HG02970 (cell line): ENCODE data around the gene PRDM15.

ENCODE experiments used
- ATAC-seq: cut with Tn5 transposase; IDR thresholded peaks from one replicate; pipeline ENCODE4 v1.9.1; 2021; ENCODE audit warnings: mild to moderate bottlenecking, moderate library complexity, moderate number of reproducible peaks; ENCODE audit not compliant: unreplicated experiment, low FRiP score

Gene PRDM15

DNA sequence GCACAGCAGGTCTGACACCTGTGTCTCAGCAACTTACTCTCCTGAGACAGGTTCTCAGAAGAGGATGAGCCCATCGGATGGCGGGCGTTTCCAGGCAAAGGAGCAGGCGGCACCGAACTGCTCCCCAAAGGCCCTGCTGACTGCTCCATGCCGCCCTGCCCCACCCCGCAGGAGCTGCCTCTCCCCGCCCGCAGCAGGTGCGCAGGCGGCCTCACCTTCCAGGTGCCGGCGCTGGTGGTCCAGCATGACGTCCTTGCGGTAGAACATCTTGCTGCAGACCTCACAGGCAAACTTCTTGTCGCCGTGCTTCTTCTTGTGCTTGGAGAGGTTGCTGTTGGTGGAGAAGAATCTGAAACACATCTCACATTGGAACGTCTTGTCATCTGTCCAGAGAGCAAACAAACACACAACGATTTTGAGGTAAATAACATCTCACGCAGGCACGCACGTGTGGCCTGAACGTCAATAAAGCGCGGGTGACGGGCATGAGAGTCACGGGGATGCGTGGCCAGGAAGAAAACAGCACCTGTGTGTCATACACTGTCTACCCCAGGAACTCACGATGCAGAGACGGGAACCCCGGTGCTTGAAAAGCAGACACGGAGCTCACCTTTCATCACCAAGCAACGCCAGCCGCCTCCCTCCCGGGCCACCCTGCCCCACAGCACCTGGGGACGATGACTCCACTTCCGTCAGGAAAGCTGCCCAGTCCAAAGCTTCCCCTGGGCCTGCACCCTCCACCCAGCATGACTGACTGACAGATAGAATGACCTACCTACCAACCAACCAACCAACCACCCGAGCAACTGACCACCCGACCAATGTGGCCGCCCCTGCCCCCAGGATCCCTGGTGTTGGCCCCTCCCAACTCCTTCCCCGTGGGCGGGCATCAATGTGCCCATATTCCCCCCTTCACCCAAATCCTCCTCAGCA, 50.9 kb downstream of the PRDM15 start:
- ATAC-seq = no peak

DNA sequence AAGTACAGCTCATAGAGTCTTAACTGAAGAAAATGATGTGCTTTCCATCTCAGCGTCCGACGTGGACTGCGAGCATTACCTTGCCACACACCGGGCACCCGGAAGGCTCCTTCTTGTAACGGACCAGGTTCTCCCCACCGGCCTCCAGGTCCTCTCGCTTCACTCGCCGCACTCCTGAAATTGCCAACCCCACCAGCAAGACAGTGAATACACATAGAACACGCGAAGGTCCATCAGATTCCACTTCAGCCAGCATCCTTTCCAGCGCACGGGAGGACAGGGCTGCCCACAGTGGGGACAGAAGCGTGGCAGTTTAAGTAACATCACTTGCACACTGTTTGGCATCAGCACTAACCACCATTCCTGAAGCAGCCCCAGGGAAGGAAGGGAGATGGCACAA, 53.3 kb downstream of the PRDM15 start:
- no peak for ATAC-seq

DNA sequence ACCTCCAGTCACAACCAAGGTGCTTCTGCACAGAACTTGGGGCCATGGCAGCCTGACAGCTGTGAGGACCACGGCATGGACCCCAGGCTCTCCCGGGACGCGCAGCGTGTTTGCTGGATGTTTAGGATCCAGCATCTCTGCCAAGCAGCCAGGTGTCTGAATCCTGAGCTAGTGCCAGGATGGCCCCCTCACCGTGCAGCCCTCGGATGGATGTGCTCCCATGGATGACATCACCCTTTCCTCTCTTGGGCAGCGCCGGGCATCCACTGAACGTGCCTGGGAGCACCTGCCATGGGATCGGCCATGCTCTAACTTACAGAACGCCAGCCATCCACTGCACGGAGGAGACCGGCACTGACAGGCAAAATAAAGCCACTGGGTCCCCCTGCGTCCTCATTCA, 53.9 kb downstream of the PRDM15 start:
- no peak for ATAC-seq

DNA sequence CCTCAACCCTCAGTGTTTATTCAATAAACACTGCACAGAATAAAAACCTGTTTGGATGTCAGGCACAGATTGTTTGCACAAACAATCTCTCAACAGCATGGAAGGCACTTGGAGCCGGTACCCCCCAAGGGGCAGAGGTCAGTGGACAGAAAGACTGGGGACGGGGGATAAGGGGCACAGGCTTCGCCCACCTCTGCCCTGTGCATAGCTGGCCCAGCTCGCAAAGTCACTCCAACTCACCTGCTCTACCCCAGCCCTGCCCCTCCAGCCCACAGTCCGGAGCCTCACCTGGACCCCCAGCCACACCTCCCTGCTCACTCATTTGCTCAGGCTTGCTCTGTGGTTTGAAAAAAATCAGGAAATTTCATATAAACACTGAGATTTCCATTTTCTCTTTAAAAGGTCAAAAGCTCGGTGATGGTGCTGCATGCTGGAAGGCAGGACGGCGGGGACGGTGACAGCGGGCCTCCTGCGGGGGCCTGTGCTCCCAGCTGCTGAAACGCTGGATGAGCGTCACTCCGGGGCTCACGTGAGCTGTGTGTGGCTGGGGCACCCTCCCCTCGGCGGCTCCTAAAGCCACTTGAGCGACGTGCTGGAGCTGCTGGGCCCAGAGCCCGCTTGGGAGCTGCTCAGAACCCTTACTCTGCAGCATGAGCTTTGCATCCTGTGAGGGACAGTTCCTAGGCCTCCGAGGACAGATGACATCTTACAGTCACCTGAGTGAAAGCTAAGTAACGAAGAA, 54.5 kb downstream of the PRDM15 start:
- ATAC-seq = no peak

DNA sequence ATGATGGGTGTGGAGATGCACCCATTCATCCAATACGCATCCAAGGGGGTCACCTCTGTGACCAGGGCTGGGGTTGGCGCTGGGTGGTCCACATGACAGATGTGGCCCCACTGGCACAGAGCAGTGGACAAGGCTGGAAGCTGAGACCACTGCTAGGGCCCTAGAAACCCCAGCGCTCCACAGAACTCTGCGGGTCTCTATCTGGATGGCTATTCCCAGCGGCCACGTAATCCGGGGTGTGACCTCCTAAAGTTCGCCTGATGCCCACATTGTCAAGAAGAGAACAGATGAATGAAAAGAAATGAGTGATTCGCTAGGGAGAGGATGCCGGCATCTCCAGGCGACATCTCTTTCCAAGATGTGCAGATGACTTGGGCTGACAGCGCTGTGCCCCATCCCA, 55.2 kb downstream of the PRDM15 start:
- no peak for ATAC-seq

DNA sequence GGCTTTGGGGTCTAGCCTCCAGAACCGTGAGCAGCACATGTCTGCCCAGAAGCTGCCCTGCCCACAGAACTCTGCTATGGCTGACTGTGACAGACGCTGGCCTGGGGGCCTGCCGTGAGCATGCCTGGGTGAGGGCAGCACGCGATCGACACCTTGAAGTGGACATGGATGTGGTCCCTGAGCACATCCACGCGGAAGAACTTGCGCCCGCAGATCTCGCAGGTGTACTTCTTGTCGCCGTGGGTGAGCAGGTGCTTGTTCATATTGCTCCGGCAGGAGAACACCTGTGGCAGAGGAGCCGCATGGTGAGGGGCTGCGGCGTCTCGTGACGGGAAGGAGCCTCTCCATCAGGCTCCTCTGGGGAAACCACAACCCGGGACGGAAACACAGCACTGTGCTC, 56.0 kb downstream of the PRDM15 start:
- no peak for ATAC-seq

DNA sequence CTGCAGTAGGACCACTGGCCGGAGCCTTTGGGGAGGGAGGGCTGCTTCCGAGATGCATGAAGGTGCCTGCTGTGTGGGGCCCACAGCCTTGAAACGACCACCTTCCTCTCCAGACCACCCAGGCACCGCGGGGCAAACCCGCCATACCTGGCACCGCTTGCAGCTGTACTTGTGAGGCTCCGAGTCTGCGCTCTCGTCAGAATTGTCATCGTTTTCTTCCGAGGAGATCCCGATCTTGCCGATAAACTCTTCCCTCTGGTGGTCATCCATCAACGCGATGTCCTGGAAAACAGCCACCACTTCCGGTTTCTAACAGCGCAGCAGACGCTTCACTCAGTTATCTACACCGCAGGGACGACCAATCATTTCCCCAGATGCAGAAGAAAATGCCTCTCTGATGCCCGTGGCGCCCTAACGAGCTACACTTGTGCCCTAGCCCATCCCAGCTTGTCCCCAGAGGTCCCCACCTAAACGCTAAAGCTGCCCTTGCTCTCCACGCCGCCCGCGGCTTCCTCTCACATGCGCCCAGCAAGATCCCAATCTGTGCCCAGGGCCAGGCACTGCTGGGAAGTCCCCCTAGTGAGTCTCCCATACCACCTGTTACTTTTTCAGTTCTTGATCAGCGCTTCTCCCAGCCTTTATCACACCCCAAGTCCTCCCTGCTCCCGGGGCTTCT, 57.2 kb downstream of the PRDM15 start:
- no peak for ATAC-seq

DNA sequence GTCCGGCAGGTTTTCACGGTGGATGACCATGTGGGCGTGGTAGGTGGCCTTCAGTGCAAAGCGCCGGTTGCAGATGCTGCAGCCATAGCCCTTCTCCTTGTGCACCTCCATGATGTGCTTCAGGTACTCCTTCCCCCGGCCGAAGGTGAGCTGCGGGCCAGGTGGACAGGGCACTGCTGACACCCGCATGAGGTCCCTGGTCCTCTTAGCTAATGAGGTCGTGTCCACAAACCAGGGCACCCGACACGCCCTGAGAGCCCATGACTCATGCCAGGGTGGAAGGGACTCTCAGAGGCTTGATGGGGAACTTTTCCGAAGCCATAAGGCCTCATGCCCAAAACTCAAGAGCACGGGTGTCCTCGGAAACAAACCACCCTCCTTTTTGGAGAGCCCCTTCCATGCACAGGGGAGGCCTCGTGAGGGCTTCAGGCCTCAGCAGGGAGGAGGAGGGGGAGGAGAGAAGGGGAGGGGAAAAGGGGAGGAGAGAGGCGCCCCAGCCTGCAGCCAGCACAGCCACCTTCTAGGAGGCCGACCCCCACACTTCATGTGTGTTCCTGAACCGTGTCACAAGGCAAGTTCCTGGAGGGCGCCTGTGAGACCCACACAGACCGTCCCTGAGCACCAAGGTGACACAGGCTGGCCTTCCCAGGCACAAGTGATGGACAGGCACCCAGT, 57.9 kb downstream of the PRDM15 start:
- ATAC-seq = no peak

DNA sequence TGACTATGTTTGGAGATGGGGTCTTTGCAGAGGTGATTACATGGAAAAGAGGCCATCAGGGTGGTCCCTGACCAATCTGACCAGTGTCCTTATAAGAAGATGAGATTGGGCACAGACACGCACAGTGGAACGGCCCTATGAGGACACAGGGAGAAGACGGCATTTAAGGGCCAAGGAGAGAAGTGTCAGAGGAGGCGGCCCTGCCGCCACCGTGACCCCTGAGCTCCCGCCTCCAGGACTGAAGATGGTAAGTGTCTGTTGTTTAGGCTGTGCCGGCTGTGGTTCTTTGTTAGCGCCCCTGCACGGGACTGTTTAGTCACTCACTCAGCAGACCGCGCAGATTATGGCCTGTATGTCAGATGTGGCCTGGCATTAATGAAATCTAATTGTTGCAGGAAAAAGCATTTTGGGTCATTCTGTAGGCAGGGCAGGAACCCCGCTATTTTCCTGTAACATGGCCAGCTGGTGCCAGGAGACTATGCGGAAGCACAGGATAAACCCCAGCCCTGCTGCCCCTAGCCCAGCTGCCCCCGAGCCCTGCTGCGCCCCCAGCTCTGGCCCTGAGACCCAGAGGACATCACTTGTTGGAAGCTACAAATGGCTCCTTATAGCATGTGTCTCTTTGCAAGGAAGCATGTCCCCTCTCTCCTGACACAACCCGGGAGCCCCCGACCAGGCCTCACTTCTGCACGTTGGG, 58.6 kb downstream of the PRDM15 start:
- no peak for ATAC-seq

DNA sequence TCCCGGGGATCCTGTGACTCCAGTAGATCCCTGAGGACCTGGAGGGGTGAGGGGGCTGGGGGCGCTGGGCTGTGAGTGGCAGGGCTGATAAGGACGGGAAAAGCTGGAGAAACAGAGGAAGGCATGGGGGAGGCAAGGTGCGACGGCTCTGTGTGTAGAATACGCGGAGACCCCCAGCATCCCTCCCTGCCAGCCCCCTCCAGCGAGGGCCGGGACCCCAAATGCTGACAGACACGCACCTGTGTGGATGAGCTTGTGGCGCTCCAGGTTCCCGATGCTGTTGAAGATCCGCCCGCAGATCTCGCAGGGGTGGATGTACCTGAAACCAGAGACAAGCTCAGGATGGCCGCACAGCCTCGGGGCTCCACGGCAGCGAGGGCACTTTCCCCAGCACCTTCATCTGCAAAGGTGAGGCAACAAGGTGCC, 59.3 kb downstream of the PRDM15 start:
- ATAC-seq = no peak

DNA sequence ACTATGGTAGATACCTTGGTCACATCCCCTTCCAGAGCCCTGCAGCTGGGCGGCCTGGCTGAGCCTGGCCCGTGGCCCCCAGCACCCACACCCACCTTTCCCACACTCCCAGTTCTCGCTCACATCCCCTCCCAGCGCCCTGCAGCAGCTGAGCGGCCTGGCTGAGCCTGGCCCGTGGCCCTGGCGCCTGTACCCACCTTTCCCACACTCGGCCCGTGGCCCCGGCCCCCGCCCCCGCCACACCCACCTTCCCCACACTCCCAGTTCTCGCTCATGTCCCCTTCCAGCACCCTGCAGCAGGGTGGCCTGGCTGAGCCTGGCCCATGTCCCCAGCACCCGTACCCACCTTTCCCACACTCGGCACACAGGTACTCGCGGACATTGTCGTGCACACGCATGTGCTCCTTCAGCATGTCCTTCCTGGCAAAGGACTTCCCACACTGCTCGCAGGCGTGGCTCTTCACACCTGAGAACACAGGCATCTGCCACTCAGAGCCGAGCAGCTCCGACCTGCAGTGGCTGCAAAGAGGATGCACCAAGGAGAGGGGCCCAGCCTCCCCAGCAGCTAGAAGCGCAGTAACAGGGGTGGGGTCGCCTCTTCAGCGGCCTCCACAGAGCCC, 59.8 kb downstream of the PRDM15 start:
- no peak for ATAC-seq

DNA sequence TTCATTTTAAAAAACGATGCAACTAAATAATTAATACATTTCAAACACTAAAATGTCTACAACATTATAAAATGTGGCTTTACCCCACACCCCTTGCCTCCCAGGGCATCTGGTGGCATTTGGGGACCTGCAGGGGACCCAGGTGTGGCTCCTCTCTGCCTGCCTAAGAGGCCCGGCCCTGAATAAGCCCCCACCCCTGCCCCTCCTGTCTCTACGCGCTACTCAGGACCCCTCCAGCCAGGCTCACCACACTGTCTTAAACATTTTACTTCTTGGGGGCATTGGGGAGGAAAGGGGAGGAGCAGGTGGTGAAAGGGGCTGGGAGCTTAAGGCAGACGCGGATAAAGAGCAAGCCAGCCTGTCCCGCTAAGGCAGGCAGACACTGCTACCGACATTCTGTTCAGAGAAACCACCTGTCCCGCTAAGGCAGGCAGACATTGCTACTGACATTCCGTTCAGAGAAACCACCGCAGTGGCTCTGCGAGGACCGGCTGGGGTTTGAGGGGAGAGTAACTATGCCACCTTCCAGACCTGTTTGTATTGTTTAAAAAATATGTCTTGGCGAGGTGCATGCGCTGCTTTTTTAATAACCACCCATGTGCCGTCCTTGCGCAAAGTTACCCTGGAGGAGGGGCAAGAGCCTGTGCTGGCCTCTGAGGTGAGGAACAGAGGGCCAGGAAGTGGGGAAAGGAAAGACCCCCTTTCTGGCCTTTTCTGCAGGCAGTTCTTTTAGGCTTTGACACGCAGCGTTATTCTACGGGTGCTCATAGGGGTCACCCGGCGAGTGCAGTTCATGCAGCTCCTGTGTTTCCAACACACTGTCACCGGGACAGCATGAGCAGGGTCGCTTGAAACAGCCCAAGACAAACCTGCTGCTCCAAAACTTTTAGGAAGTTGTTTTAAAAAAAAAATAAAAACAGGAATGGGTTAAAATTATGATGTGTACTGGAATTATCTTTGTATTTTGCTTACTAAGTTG, 61.0 kb downstream of the PRDM15 start:
- no peak for ATAC-seq

DNA sequence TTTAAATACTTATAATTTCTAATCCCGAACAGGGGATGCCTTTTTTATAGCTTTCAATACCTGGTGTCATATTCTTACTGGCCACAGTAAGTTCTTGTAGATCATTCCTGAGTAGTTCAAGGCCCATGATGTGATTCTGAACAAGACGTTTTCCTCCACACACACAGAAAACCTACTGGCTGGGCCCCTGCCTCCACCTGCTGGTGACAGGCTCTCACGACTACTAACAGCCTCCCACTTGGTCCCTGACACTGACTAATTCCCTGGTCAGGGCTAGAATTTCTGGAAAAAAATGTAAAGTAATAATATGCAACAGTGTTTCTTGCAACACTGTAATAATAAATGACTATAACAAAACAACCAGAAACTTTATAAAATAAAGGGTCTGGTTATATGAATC, 61.9 kb downstream of the PRDM15 start:
- no peak for ATAC-seq

DNA sequence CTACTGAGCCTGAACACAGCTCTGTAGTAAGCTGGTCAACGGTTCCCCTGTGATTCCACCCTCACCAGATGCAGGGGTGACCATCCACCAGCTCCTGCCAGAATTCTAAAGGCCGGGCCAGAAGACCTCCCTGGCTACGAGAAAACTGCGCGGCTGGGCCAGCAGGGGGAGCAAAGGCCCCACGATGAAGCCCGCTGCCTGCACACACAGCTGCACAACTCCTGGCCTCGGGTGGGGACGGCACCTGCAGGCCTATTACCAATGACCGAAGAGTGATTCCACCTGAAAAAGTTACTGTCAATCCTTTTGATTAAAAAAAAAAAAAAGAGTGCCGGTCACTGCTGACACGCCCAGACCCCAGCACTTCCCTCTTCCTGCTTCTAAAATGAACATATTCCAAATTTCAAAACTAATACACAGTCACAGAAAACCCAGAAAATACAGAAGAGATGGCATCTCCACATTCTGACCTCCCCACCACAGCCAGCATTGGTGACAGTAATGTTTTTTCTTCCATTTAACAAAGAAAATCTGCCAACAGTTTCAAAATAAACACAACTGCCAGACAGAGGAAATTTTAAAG, 62.5 kb downstream of the PRDM15 start:
- no peak for ATAC-seq

DNA sequence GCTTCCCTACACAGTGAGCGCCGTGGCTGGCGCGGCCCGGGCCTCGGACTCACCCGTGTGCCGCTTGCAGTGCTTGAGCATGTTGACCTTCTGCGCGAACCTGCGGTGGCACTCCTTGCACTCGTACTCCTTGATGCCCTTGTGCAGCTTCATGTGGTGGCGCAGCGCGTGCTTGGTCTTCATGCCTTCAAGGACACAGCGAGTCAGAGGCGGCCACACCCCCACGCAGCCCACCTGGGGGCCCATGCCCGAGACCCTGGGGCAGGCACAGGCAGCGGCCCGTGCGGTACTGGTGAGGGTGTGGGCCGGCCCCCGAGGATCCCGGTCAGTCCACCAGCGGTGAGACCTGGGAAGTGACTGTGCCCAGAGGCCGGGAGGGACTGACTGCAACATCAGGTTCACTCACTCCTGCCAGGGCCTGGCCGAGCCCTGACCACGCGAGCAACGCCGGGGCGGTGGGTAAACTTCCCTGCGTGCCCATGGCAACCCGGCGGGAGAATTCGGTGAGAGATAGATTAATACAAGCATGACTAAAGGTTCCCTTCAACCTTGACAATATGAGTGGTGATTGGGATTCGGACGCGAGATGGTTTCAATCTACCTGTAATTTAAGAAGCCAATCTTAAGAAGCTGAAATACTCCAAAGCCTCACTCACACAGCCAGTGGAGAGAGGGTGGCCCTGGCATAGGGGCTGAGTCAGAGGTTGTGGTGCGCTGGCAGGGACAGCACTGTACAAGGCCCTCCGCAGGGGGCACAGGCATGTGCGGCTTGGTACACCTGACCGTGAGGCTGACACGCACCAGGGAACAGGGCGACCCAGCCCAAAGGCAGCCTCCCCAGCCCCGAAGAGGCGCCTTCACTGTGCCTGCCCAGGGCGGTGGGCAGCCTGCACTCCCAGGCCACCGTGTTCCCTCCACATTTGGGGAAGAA, 63.2 kb downstream of the PRDM15 start:
- ATAC-seq = no peak

DNA sequence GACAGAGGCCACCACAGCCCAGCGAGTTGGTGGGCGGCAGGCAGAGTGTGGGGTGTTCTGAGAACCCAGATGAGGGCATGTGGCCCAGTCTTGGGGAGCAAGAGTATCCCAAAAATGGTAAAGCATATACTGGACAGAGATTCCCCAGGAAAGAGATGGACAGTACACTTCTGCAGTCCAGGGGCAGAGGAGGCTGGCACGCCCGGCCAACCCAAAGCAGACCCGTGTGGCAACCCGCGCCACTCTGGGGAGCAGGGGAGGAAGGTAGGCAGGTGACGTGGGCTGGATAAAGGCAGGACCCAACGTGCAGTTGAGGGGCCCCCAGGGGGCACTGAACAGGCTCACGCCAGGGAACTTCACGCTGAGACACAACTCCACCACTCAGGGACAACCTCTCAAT, 65.9 kb downstream of the PRDM15 start:
- ATAC-seq = no peak

DNA sequence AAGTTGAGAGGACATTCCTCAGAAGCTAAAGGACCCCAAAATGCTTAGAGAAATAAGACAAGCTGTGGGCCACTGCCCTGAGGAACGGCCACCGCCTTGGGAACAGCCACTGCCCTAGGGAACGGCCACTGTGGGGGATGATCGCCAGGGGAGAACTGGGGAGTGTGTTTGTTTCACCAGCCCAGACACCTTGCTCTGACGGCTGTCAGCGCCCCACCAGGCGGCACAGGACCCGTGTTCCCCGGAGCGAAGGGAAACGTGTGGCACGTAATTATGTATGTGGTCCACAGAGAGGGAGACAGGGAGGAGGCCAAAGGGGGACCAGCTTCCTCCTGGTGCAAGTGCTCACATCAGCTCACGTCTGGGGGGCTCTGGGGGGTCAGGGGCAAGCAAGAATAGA, 66.5 kb downstream of the PRDM15 start:
- ATAC-seq = no peak
